HL-60 (cell line): ENCODE measurements around the gene PITPNC1.
A peak's percentile ranks its signal among the peaks of the same experiment; 100 is the strongest.
"Not testable (repeated sequence)": the region's sequence is repeated elsewhere in the genome, so short reads cannot be mapped to it uniquely, and the experiment has no call there.

ENCODE experiments used
- DNase-seq, 2 experiments: peaks; one replicate each; pipeline ENCODE4 v3.0.0-alpha.2; 2010 to 2020; ENCODE audit warnings: low read depth in 1 of 2, low spot score in 1 of 2
- H3K27ac ChIP-seq: fragments of 250-450 bp; sonication (Bioruptor Pico); replicated peaks from 2 replicates; pipeline ENCODE4 v1.5.1; 2020; ENCODE audit warnings: mild to moderate bottlenecking, moderate library complexity
- H3K27me3 ChIP-seq: fragments of 250-450 bp; sonication (Bioruptor Pico); 2 replicates; pipeline ENCODE4 v1.5.1; 2021; ENCODE audit warnings: mild to moderate bottlenecking, moderate library complexity; ENCODE audit not compliant: insufficient read depth, poor library complexity, severe bottlenecking
- H3K4me3 ChIP-seq: replicated peaks from 2 replicates; pipeline ENCODE4 v1.5.1; 2011; ENCODE audit warnings: mild to moderate bottlenecking, control low read depth, low read length; ENCODE audit not compliant: insufficient read depth
- GABPA ChIP-seq: IDR thresholded peaks from 2 replicates; pipeline ENCODE4 v1.6.1; 2012; ENCODE audit warnings: low read depth
- POLR2AphosphoS5 ChIP-seq: IDR thresholded peaks from 2 replicates; pipeline ENCODE4 v1.6.1; 2012; ENCODE audit warnings: low read depth
- SPI1 ChIP-seq: IDR thresholded peaks from 2 replicates; pipeline ENCODE4 v1.6.1; 2012; ENCODE audit warnings: low read depth, mild to moderate bottlenecking, borderline replicate concordance
- TF ChIP-seq, protein P1 (sequence below): IDR thresholded peaks from 2 replicates; pipeline ENCODE4 v1.6.1; 2012; ENCODE audit warnings: low read depth; ENCODE audit not compliant: insufficient replicate concordance
- TF ChIP-seq, protein P2 (sequence below): IDR thresholded peaks from one replicate; pipeline ENCODE4 v1.5.1; 2011; ENCODE audit warnings: low read length, control low read depth, inconsistent platforms; ENCODE audit not compliant: insufficient read depth

PITPNC1 gene

GRCh38 chr17:67386965-67387551 is 10.0 kb downstream of the PITPNC1 start:
- Histone ChIP-seq H3K27me3 (no peaks in the 10 kb centered on the region), H3K27ac (no peak overlapping the region), H3K4me3 (no peak overlapping the region)
- no peak for TF ChIP-seq GABPA
- no peak for TF ChIP-seq SPI1
- no peak for TF ChIP-seq POLR2AphosphoS5
- TF ChIP-seq, protein P1, sequence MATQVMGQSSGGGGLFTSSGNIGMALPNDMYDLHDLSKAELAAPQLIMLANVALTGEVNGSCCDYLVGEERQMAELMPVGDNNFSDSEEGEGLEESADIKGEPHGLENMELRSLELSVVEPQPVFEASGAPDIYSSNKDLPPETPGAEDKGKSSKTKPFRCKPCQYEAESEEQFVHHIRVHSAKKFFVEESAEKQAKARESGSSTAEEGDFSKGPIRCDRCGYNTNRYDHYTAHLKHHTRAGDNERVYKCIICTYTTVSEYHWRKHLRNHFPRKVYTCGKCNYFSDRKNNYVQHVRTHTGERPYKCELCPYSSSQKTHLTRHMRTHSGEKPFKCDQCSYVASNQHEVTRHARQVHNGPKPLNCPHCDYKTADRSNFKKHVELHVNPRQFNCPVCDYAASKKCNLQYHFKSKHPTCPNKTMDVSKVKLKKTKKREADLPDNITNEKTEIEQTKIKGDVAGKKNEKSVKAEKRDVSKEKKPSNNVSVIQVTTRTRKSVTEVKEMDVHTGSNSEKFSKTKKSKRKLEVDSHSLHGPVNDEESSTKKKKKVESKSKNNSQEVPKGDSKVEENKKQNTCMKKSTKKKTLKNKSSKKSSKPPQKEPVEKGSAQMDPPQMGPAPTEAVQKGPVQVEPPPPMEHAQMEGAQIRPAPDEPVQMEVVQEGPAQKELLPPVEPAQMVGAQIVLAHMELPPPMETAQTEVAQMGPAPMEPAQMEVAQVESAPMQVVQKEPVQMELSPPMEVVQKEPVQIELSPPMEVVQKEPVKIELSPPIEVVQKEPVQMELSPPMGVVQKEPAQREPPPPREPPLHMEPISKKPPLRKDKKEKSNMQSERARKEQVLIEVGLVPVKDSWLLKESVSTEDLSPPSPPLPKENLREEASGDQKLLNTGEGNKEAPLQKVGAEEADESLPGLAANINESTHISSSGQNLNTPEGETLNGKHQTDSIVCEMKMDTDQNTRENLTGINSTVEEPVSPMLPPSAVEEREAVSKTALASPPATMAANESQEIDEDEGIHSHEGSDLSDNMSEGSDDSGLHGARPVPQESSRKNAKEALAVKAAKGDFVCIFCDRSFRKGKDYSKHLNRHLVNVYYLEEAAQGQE: no peak
- TF ChIP-seq, protein P2, sequence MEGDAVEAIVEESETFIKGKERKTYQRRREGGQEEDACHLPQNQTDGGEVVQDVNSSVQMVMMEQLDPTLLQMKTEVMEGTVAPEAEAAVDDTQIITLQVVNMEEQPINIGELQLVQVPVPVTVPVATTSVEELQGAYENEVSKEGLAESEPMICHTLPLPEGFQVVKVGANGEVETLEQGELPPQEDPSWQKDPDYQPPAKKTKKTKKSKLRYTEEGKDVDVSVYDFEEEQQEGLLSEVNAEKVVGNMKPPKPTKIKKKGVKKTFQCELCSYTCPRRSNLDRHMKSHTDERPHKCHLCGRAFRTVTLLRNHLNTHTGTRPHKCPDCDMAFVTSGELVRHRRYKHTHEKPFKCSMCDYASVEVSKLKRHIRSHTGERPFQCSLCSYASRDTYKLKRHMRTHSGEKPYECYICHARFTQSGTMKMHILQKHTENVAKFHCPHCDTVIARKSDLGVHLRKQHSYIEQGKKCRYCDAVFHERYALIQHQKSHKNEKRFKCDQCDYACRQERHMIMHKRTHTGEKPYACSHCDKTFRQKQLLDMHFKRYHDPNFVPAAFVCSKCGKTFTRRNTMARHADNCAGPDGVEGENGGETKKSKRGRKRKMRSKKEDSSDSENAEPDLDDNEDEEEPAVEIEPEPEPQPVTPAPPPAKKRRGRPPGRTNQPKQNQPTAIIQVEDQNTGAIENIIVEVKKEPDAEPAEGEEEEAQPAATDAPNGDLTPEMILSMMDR: peak; percentile 41
- peak in 1 of 2 experiments; percentile 50 for DNase-seq

DNA sequence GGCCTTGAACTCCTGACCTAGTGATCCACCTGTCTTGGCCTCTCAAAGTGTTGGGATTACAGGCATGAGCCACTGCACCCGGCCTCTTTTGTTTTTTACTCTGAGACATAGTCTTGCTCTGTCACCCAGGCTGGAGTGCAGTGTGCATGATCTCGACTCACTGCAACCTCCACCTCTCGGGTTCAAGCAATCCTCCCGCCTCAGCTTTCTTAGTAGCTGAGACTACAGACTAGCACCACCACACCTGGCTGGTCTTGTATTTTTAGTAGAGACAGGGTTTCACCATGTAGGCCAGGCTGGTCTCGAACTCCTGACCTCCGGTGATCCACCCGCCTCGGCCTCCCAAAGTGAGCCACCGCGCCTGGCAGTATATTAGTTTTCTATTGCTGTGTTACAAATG is 11.5 kb downstream of the PITPNC1 start:
- not testable (repeated sequence) for H3K4me3 ChIP-seq, DNase-seq, H3K27me3 ChIP-seq, H3K27ac ChIP-seq

DNA sequence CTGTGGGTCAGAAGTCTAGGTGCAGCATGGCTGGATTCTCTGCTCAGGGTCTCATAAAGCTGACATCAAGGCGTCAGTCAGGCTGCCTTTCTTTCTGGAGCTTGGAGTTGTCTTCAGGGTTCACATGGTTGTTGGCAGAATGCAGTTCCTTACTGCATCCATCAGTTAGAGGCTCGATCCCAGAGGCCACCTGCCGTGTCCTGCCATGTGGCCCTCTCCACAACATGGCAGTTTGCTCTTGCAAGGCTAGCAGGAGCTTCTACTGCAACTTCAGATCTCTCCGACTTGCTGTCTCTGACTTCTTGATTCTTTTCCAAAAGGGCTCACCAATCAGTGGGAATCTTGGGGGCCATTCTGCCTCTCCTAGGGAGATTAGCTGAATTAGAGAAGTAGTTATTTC is 11.9 kb downstream of the PITPNC1 start:
- Histone ChIP-seq H3K4me3 (no peak overlapping the region), H3K27me3 (no peaks in the 10 kb centered on the region), H3K27ac (no peak overlapping the region)
- DNase-seq: no peak
- TF ChIP-seq POLR2AphosphoS5 (no peak), GABPA (no peak), SPI1 (no peak)
- TF ChIP-seq, protein P1: no peak
- TF ChIP-seq, protein P2: no peak

- no peak for TF ChIP-seq SPI1
- TF ChIP-seq, protein P2: no peak
- TF ChIP-seq, protein P1: no peak
- H3K27me3 ChIP-seq: no peaks in the 10 kb centered on the region
- H3K27ac ChIP-seq: no peak overlapping the region
- DNase-seq: no peak
- H3K4me3 ChIP-seq: no peak overlapping the region
These were observed 13.0 kb downstream of the PITPNC1 start for GRCh38 chr17:67390006-67390645.
